HG03045 (cell line): ENCODE data around the gene SLC35C1.

Source experiments
- ATAC-seq: cut with Tn5 transposase; IDR thresholded peaks from one replicate; pipeline ENCODE4 v1.9.1; 2021; ENCODE audit warnings: mild to moderate bottlenecking, moderate library complexity; ENCODE audit not compliant: unreplicated experiment

Gene SLC35C1

GRCh38 chr11:45844822-45845578, 40.1 kb downstream of the SLC35C1 start:
- ATAC-seq, result no peak

GRCh38 chr11:45846174-45846675, 41.3 kb downstream of the SLC35C1 start:
- no peak for ATAC-seq

GRCh38 chr11:45846974-45847910, 42.3 kb downstream of the SLC35C1 start, which contains the start of gene CRY2:
Gene CRY2, plus strand, starts transcription at chr11:45847475. Its CDS starts 16 bp downstream, at chr11:45847491.
- ATAC-seq, result peak; percentile 95

- ATAC-seq, result peak; percentile 12
Measured at GRCh38 chr11:45847911-45848316, 43.0 kb downstream of the SLC35C1 start.

GRCh38 chr11:45848654-45849081, 43.7 kb downstream of the SLC35C1 start:
- ATAC-seq, result no peak

GRCh38 chr11:45850446-45850845, 45.5 kb downstream of the SLC35C1 start:
- ATAC-seq, result no peak

- ATAC-seq, result no peak
Measured at GRCh38 chr11:45851228-45851627, 46.3 kb downstream of the SLC35C1 start.

- ATAC-seq, result no peak
Measured at GRCh38 chr11:45852018-45852711, 47.2 kb downstream of the SLC35C1 start.

- no peak for ATAC-seq
Measured at GRCh38 chr11:45852712-45853101, 47.8 kb downstream of the SLC35C1 start.

GRCh38 chr11:45853332-45854219, 48.6 kb downstream of the SLC35C1 start:
- no peak for ATAC-seq

- no peak for ATAC-seq
Measured at GRCh38 chr11:45855308-45855707, 50.4 kb downstream of the SLC35C1 start.

- ATAC-seq, result no peak
Measured at GRCh38 chr11:45856044-45856468, 51.1 kb downstream of the SLC35C1 start.

- no peak for ATAC-seq
Measured at GRCh38 chr11:45857961-45858474, 53.1 kb downstream of the SLC35C1 start.

GRCh38 chr11:45858751-45859398, 53.9 kb downstream of the SLC35C1 start:
- ATAC-seq, result no peak

GRCh38 chr11:45859661-45860140, 54.8 kb downstream of the SLC35C1 start:
- no peak for ATAC-seq

- ATAC-seq, result no peak
Measured at GRCh38 chr11:45860348-45860747, 55.4 kb downstream of the SLC35C1 start.

- no peak for ATAC-seq
Measured at GRCh38 chr11:45860764-45861510, 56.0 kb downstream of the SLC35C1 start.
